Right lobe of liver (tissue), 6 donors: ENCODE data around the gene RCL1. TPM values are rescaled to one million over a fixed set of nuclear protein-coding genes. Genes with fewer than 3 reads are reported as not detected.

Source experiments
- ATAC-seq, 4 donors: fragments of 200-7000 bp; cut with Tn5 transposase; one replicate each; pipeline ENCODE4 v1.9.1; 2020; ENCODE audit warnings: mild to moderate bottlenecking in 4 of 4, moderate library complexity in 4 of 4
- DNase-seq, 3 donors: peaks; one replicate each; pipeline ENCODE4 v3.0.0-alpha.2; 2020
- H3K27ac ChIP-seq, 3 donors: fragments of 200-600 bp; one replicate each; pipeline ENCODE4 v1.8.0; 2022
- H3K27me3 ChIP-seq, 2 donors: fragments of 200-600 bp; one replicate each; pipeline ENCODE4 v1.8.0; 2022
- H3K36me3 ChIP-seq, 4 donors: fragments of 200-600 bp; sonication (generic) in 1 of 4; one replicate each; pipeline versions ENCODE4 v1.5.1 to v1.8.0; 2017 to 2022; ENCODE audit warnings: control low read depth in 1 of 4
- H3K4me1 ChIP-seq, 4 donors: fragments of 200-600 bp; sonication (generic) in 1 of 4; one replicate each; pipeline versions ENCODE4 v1.5.1 to v1.8.0; 2017 to 2022; ENCODE audit warnings: control low read depth in 1 of 4
- H3K4me3 ChIP-seq, 3 donors: fragments of 200-600 bp; one replicate each; pipeline ENCODE4 v1.8.0; 2022
- H3K9me3 ChIP-seq, 4 donors: fragments of 200-600 bp; sonication (generic) in 1 of 4; one replicate each; pipeline versions ENCODE4 v1.5.1 to v1.8.0; 2017 to 2022; ENCODE audit warnings: control low read depth in 1 of 4
- CTCF ChIP-seq, 4 donors: fragments of 200-600 bp in 3 of 4; fragments of 450-650 bp in 1 of 4; IDR thresholded peaks; one replicate each; pipeline versions ENCODE4 v1.5.1 to v1.8.0; 2016 to 2022; ENCODE audit warnings: antibody characterized with exemption in 4 of 4, mild to moderate bottlenecking in 2 of 4
- POLR2A ChIP-seq: fragments of 450-650 bp; IDR thresholded peaks from one replicate; pipeline ENCODE4 v1.6.1; 2017; ENCODE audit warnings: antibody characterized with exemption, mild to moderate bottlenecking
- WGBS: methylation state at CpG from one replicate; pipeline ENCODE4 v1.1.6; 2018; ENCODE audit warnings: low coverage, low lambda C conversion rate; ENCODE audit not compliant: insufficient coverage; ENCODE audit errors: missing lambda C conversion rate; 5-methylcytosine and 5-hydroxymethylcytosine counted together
- intact Hi-C, 2 donors: fragments of 100-400 bp; cut with DNase I; formaldehyde crosslinking; loops; one replicate each; pipeline versions ENCODE4 v1.11.2 to v1.14.1; 2022
- total RNA-seq, 6 experiments: library from RNA; depleted of rRNA in 2 of 6; stranded (reverse); fragments of >200 nt in 2 of 6; fragmentation: NEBNext Ultra II Directional in 3 of 6; extraction: Animal tissue kit (Norgen Biotek cat#: 25700) in 3 of 6; gene quantifications; one replicate each; pipeline versions ENCODE4 v1.1.0 to v1.2.4, GENCODE V29; 2016 to 2023
- donor health status: DM: no; HTN: yes; CAD: no.
- donor health status: DM: no; HTN: no; CAD: no.
- donor health status: DM: no; HTN: no; CAD: no.
- donor health status: DM: no; HTN: yes; CAD: no.
- donor health status: DM: no; HTN: yes; CAD: no.

Gene RCL1
- total RNA-seq, 6 experiments from 2014 or later = 20.2 to 108 (median 63.4) TPM

GRCh38 chr9:4861736-4862451 is 69.2 kb downstream of the RCL1 start:
- Histone ChIP-seq H3K27me3 (no peaks in the 10 kb centered on the region), H3K4me1 (peaks cover 0 to 13% (median 5%) of the 10 kb centered on the region in 4 donors), H3K4me3 (no peak overlapping the region), H3K27ac (peak overlapping the region in 1 of 3 donors; percentile 24), H3K9me3 (no peaks in the 10 kb centered on the region), H3K36me3 (peaks cover 0 to 33% (median 11%) of the 10 kb centered on the region in 4 donors)
- no peak for TF ChIP-seq CTCF (IDR thresholded peaks at IDR 0.05)
- TF ChIP-seq POLR2A = no peak
- intact Hi-C loops = no loop called here
- WGBS = 67% methylated on average over 6 of the region's 7 CpGs
- ATAC-seq = peak; percentile 55 to 92 (median 70)
- no peak for DNase-seq

- 83% methylated on average over 6 of the region's 6 CpGs for WGBS
- no peaks in the 10 kb centered on the region for H3K9me3 ChIP-seq
- H3K27ac ChIP-seq = no peak overlapping the region
- no peak for ATAC-seq
- intact Hi-C loops = no loop called here
- H3K4me3 ChIP-seq = no peak overlapping the region
- peaks cover 0 to 33% (median 11%) of the 10 kb centered on the region in 4 donors for H3K36me3 ChIP-seq
- no peak for DNase-seq
- no peaks in the 10 kb centered on the region for H3K27me3 ChIP-seq
- TF ChIP-seq POLR2A (no peak), CTCF (IDR thresholded peaks at IDR 0.05) (no peak)
- peaks cover 0 to 11% (median 5%) of the 10 kb centered on the region in 4 donors for H3K4me1 ChIP-seq
Observed at GRCh38 chr9:4862506-4863250, 69.9 kb downstream of the RCL1 start.

- Histone ChIP-seq H3K27ac (no peak overlapping the region), H3K27me3 (no peaks in the 10 kb centered on the region), H3K4me1 (peaks cover 0 to 11% (median 5%) of the 10 kb centered on the region in 4 donors), H3K36me3 (peaks cover 0 to 21% (median 9%) of the 10 kb centered on the region in 4 donors), H3K4me3 (no peak overlapping the region), H3K9me3 (no peaks in the 10 kb centered on the region)
- ATAC-seq = no peak
- intact Hi-C loops = no loop called here
- WGBS = 100% methylated on average over 8 of the region's 11 CpGs
- TF ChIP-seq CTCF (IDR thresholded peaks at IDR 0.05) (no peak), POLR2A (no peak)
- no peak for DNase-seq
Observed at GRCh38 chr9:4864234-4864661, 71.5 kb downstream of the RCL1 start.

- no peaks in the 10 kb centered on the region for H3K27me3 ChIP-seq
- peaks cover 0 to 11% (median 5%) of the 10 kb centered on the region in 4 donors for H3K4me1 ChIP-seq
- WGBS = 83% methylated on average over 3 of the region's 6 CpGs
- DNase-seq (no peak), ATAC-seq (no peak)
- no peak for TF ChIP-seq CTCF (IDR thresholded peaks at IDR 0.05)
- TF ChIP-seq POLR2A = no peak
- peaks cover 0 to 17% (median 7%) of the 10 kb centered on the region in 4 donors for H3K36me3 ChIP-seq
- no peak overlapping the region for H3K27ac ChIP-seq
- no peaks in the 10 kb centered on the region for H3K9me3 ChIP-seq
- intact Hi-C loops = no loop called here
- no peak overlapping the region for H3K4me3 ChIP-seq
Observed at GRCh38 chr9:4864698-4865097, 72.0 kb downstream of the RCL1 start.
